GM12874 (cell line): ENCODE results near the gene RASIP1.

Experiments
- CTCF ChIP-seq: IDR thresholded peaks from 2 replicates; pipeline ENCODE4 v1.5.1; 2011; ENCODE audit warnings: low read depth, mild to moderate bottlenecking, control low read depth, low read length, moderate library complexity; ENCODE audit not compliant: insufficient read depth

The RASIP1 gene

DNA sequence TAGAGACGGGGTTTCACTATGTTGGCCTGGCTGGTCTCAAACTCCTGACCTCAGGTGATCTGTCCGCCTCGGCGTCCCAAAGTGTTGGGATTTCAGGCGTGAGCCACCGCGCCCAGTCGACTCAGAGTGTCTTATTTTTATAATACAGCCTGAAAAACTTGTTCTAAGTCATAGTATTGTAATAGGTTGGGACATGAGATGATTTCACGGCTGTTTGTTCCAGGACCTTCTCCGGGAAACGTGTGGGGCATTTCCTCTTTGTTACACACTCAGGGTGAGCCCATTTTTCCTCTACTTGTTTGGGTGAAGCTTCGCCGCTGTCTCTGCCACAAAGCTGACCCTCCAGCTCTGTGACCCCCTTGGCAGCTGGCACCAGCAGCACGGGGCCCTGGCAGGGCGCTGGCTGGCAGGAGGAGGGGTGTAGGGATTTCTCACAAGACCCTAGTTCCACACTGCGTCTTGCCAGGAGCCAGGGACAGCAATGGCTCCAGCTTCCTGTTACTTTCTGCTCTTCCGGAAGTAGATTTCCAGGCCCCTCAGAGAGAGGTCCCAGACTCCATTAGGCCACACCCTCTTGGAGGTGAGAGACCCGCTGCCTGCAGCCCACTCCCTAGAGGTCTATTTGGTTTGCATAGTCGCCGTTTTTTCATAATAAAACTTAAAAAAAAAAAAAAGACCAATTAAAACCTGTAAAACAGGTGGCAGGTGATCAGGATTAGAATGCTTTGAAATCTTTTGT is 30.5 kb upstream of the RASIP1 start:
- no peak for TF ChIP-seq CTCF

- TF ChIP-seq CTCF = no peak
Measured at GRCh38 chr19:48770266-48770665, 29.9 kb upstream of the RASIP1 start.

GRCh38 chr19:48768994-48769713 is 28.7 kb upstream of the RASIP1 start:
- no peak for TF ChIP-seq CTCF

GRCh38 chr19:48760504-48761205 is 20.2 kb upstream of the RASIP1 start:
- TF ChIP-seq CTCF = no peak

DNA sequence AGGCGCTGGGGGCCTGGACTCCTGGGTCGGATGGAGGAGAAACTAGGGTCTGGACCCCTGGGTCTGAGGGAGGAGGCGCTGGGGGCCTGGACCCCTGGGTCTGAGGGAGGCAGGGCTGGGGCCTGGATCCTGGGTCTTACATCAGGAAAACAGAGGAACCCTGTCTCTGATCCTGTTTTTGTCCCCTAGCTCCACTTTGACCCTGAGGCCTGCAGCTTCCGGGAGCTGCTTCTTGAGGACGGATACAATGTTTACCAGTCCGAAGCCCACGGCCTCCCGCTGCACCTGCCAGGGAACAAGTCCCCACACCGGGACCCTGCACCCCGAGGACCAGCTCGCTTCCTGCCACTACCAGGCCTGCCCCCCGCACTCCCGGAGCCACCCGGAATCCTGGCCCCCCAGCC is 17.3 kb upstream of the RASIP1 start:
- TF ChIP-seq CTCF = no peak

GRCh38 chr19:48757089-48757675 is 16.8 kb upstream of the RASIP1 start:
- TF ChIP-seq CTCF = no peak

- TF ChIP-seq CTCF = no peak
Measured at GRCh38 chr19:48756686-48757085, 16.3 kb upstream of the RASIP1 start.
